ENCODE measurements around the gene LRP11.

- TF ChIP-seq GATA3 (IDR thresholded peaks at IDR 0.05; ENCODE audit: low read depth, low read length): no peak
- no peak for TF ChIP-seq GATA2 (IDR thresholded peaks at IDR 0.05; ENCODE audit: low read depth, low read length)
These were observed 17.1 kb upstream of the LRP11 start for GRCh38 chr6:149881066-149881766.
